T-cell (primary cell): ENCODE measurements around the gene ASPHD2. TPM values are rescaled to one million over a fixed set of nuclear protein-coding genes. Genes with fewer than 3 reads are reported as not detected.
A peak's percentile ranks its signal among the peaks of the same experiment; 100 is the strongest.

Experiments used
- ATAC-seq, 4 experiments: fragments of 200-7000 bp in 3 of 4; fragments of 150-1000 bp in 1 of 4; cut with Tn5 transposase; replicated peaks in 1 of 4; 1 replicate in 3 of 4; 2 replicates in 1 of 4; pipeline ENCODE4 v1.10.0; 2021; ENCODE audit warnings: moderate library complexity in 3 of 4, mild to moderate bottlenecking in 2 of 4, moderate number of reproducible peaks in 1 of 4
- CTCF ChIA-PET, 2 donors: fragments of 300-600 bp; sonication (Branson Sonifier 250); formaldehyde crosslinking; loops; one replicate each; lab custom pipeline; 2022; ENCODE audit warnings: antibody characterized with exemption in 2 of 2; lab: Charles Lee
- POLR2A ChIA-PET, 2 donors: fragments of 300-600 bp; sonication (Branson Sonifier 250); formaldehyde crosslinking; loops; one replicate each; lab custom pipeline; 2022; ENCODE audit warnings: antibody characterized with exemption in 2 of 2; lab: Charles Lee
- DNase-seq, 35 experiments: peaks; one replicate each; pipeline versions ENCODE4 v3.0.0 to v3.0.0-alpha.2; 2013 to 2023
- H3K27ac ChIP-seq: one replicate; pipeline ENCODE4 v1.5.1; 2013; ENCODE audit warnings: low read length
- H3K27me3 ChIP-seq, 2 experiments: replicated peaks in 1 of 2; 1 replicate in 1 of 2; 2 replicates in 1 of 2; pipeline versions ENCODE4 v1.6.1 to v1.7.0; 2013; ENCODE audit warnings: low read length in 1 of 2, mixed read lengths in 1 of 2; ENCODE audit not compliant: control insufficient read depth in 2 of 2, insufficient read depth in 2 of 2; ENCODE audit errors: extremely low read depth in 1 of 2
- H3K36me3 ChIP-seq, 2 donors: 1 replicate in 1 of 2; 2 replicates in 1 of 2; pipeline versions ENCODE4 v1.6.1 to v1.7.0; 2013; ENCODE audit warnings: low read length in 1 of 2; ENCODE audit not compliant: control insufficient read depth in 2 of 2, insufficient read depth in 1 of 2; ENCODE audit errors: extremely low read depth in 1 of 2
- H3K4me1 ChIP-seq, 2 experiments: 1 replicate in 1 of 2; 2 replicates in 1 of 2; pipeline versions ENCODE4 v1.6.1 to v1.7.0; 2013; ENCODE audit warnings: low read length in 2 of 2, mixed read lengths in 1 of 2; ENCODE audit not compliant: insufficient read depth in 2 of 2, control insufficient read depth in 1 of 2; ENCODE audit errors: extremely low read depth in 1 of 2
- H3K4me3 ChIP-seq, 2 donors: 1 replicate in 1 of 2; 2 replicates in 1 of 2; pipeline versions ENCODE4 v1.5.1 to v1.7.0; 2013; ENCODE audit warnings: mild to moderate bottlenecking in 2 of 2, low read length in 1 of 2, moderate library complexity in 1 of 2; ENCODE audit not compliant: control insufficient read depth in 1 of 2; ENCODE audit errors: extremely low read depth in 1 of 2
- H3K9me3 ChIP-seq: 2 replicates; pipeline ENCODE4 v1.7.0; 2013
- H3K27ac Mint-ChIP-seq, 2 donors: one replicate each; pipeline ENCODE4 v1.8.0; 2020 to 2021; ENCODE audit warnings: mild to moderate bottlenecking in 2 of 2, mixed read lengths in 2 of 2
- H3K27me3 Mint-ChIP-seq, 2 donors: one replicate each; pipeline ENCODE4 v1.8.0; 2021 to 2022; ENCODE audit warnings: mixed read lengths in 2 of 2
- H3K36me3 Mint-ChIP-seq: one replicate; pipeline ENCODE4 v1.8.0; 2021; ENCODE audit warnings: mixed read lengths
- H3K4me1 Mint-ChIP-seq, 3 donors: one replicate each; pipeline ENCODE4 v1.8.0; 2020 to 2022; ENCODE audit warnings: mixed read lengths in 3 of 3, mild to moderate bottlenecking in 1 of 3
- H3K4me3 Mint-ChIP-seq, 3 donors: one replicate each; pipeline ENCODE4 v1.8.0; 2020 to 2022; ENCODE audit warnings: mild to moderate bottlenecking in 3 of 3, mixed read lengths in 3 of 3, moderate library complexity in 3 of 3
- H3K9me3 Mint-ChIP-seq, 3 donors: one replicate each; pipeline ENCODE4 v1.8.0; 2020 to 2022; ENCODE audit warnings: mixed read lengths in 3 of 3
- WGBS: methylation state at CpG from one replicate; pipeline ENCODE4 v1.1.5; 2013; ENCODE audit warnings: missing lambda C conversion rate; ENCODE audit not compliant: insufficient coverage; 5-methylcytosine and 5-hydroxymethylcytosine counted together
- total RNA-seq, 35 experiments: library from RNA in 6 of 35; stranded (reverse) in 6 of 35; fragments of 120-200 nt in 1 of 35; gene quantifications; one replicate each; pipeline versions ENCODE4 v1.2.1 to v1.2.4 and lab custom pipeline; 2013 to 2026

ASPHD2 gene
- total RNA-seq, 5 donors from 2014 or later (not counting 1 experiment from before 2014, with no cell fraction given) = 1.9 to 5.3 (median 4.3) TPM

DNA sequence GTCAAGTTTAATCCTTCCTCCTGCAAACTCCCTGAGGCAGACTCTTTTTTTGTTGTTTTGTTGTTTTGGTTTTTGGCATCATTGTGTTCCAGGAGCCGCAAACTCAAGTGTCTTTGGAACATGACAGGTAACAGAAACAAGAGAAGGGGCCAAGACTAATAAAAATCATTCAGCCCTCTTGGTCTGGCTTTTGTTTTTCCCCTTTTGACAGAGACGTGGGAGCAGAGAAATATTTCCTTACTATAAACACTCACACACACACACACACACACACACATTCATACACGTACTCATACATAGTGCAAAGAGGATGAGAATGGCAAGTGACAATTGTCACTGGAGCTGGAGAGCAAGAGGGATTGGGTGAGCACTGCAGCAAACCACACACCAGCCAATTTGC lies 10.4 kb upstream of the ASPHD2 start:
- WGBS = 100% methylated on average over 1 of the region's 3 CpGs
- H3K4me1 ChIP-seq = no peaks in the 10 kb centered on the region
- H3K4me3 Mint-ChIP-seq = no peak overlapping the region
- POLR2A ChIA-PET = no interaction called here
- peaks cover 3% of the 10 kb centered on the region for H3K36me3 Mint-ChIP-seq
- H3K27me3 Mint-ChIP-seq = peaks cover 3 to 13% of the 10 kb centered on the region in 2 donors
- H3K27ac Mint-ChIP-seq = no peak overlapping the region
- H3K9me3 ChIP-seq = no peaks in the 10 kb centered on the region
- no peaks in the 10 kb centered on the region for H3K36me3 ChIP-seq
- no peak for DNase-seq
- H3K4me1 Mint-ChIP-seq = no peaks in the 10 kb centered on the region
- H3K27me3 ChIP-seq = peaks cover 2 to 7% of the 10 kb centered on the region in 2 experiments
- H3K27ac ChIP-seq = no peak overlapping the region
- H3K9me3 Mint-ChIP-seq = peaks cover 0 to 6% (median 4%) of the 10 kb centered on the region in 3 donors
- no peak for ATAC-seq
- CTCF ChIA-PET = no interaction called here
- H3K4me3 ChIP-seq = no peak overlapping the region

DNA sequence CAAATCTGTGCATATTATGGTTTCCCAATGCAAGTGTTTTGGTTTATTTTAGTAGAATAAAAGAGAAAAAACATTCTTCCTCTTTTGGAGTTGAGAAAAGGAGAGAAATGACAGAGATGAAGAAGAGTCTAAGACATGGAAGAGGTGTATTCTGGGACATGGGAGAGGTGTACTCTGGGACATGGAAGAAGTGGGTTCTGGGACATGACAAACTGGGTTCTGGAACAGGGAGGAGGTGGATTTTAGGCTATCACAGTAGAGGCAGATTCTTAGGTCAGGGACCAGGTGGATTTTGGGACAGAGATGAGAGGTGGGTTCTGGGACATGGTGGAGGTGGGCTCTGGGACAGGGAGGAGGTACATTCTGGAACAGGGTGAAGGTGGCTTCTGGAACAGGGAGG lies 2.1 kb upstream of the ASPHD2 start:
- ChIA-PET CTCF (no interaction called here), POLR2A (no interaction called here)
- Mint-ChIP-seq H3K27ac (peak overlapping the region; percentile 86 to 89), H3K36me3 (peaks cover 3% of the 10 kb centered on the region), H3K9me3 (peaks cover 0 to 6% (median 5%) of the 10 kb centered on the region in 3 donors), H3K4me3 (peak overlapping the region; percentile 53 to 72 (median 55)), H3K27me3 (peaks cover 0 to 10% of the 10 kb centered on the region in 2 donors), H3K4me1 (peaks cover 27 to 36% (median 27%) of the 10 kb centered on the region in 3 donors)
- ATAC-seq (no peak), DNase-seq (no peak)
- Histone ChIP-seq H3K4me1 (peaks cover 3 to 23% of the 10 kb centered on the region in 2 experiments), H3K27me3 (peaks cover 0 to 9% of the 10 kb centered on the region in 2 experiments), H3K27ac (no peak overlapping the region), H3K4me3 (no peak overlapping the region), H3K36me3 (no peaks in the 10 kb centered on the region), H3K9me3 (no peaks in the 10 kb centered on the region)

DNA sequence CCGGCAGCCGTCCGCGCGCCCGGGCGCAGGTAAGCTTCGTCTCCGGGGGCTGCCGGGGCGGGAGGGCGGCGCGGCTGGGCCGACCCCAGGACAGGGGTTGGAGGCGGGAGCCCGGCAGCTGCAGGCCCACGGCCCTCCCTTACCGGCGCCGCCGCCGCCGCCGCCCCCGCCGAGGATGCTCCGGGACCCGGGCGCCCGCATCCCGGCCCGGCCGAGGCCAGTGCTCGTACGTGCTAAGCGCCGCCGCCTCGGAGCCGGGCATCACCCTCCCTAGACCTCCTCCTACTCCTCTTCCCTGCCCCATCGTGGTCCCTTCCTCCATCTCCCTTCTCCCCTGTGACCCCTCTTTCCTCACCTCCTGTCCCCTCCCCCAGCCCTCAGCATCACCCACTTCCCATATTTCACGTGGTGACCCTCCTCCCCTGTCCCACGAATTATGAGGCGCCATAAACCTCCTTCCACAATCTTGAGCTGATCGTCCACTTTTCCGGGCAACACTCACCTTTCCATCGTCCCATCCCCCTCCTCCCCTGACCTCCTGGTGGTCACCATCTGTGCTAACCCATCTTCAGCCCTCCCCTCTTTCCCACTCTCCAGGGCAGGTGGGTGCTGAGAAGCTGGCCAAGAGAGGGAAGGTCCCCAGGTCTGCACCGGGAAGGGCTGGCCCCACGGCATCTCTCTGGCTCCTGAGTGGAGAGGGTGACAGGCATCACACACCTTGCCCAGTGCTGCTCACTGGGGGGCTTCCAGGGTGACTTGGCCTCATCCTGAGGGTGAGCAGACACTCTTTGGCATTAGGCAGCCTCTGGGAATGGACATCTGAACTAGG lies 612 bp downstream of the ASPHD2 start:
- H3K4me3 Mint-ChIP-seq = peak overlapping the region; percentile 77 to 81 (median 80)
- peaks cover 0 to 9% of the 10 kb centered on the region in 2 experiments for H3K27me3 ChIP-seq
- peaks cover 10% of the 10 kb centered on the region for H3K36me3 Mint-ChIP-seq
- no peak overlapping the region for H3K27ac ChIP-seq
- ChIA-PET POLR2A (interaction anchor here (0.7 to 2.0 kb wide), 2 partner anchors 54 to 1270 kb away, joined by 3 to 8 read pairs; partner anchors contain the start of genes HPS4 (in 1 of the 2) and SRRD (in 1 of the 2)), CTCF (interaction anchor here in 1 of 2 donors (0.5 kb wide), 1 partner anchor 40 kb away, joined by 9 read pairs; no protein-coding TSS in a partner anchor)
- H3K27ac Mint-ChIP-seq = peak overlapping the region; percentile 48 to 75
- DNase-seq (peak in 5 of 35 experiments; percentile 4 to 28 (median 6)), ATAC-seq (peak; percentile 0 to 28 (median 14))
- 8% methylated on average over 49 of the region's 50 CpGs for WGBS
- peak overlapping the region; percentile 46 to 47 for H3K4me3 ChIP-seq
- H3K9me3 ChIP-seq = no peaks in the 10 kb centered on the region
- peaks cover 0 to 12% of the 10 kb centered on the region in 2 donors for H3K36me3 ChIP-seq
- peaks cover 27 to 39% (median 27%) of the 10 kb centered on the region in 3 donors for H3K4me1 Mint-ChIP-seq
- peaks cover 3 to 23% of the 10 kb centered on the region in 2 experiments for H3K4me1 ChIP-seq
- peaks cover 0 to 6% of the 10 kb centered on the region in 2 donors for H3K27me3 Mint-ChIP-seq
- H3K9me3 Mint-ChIP-seq = no peaks in the 10 kb centered on the region

DNA sequence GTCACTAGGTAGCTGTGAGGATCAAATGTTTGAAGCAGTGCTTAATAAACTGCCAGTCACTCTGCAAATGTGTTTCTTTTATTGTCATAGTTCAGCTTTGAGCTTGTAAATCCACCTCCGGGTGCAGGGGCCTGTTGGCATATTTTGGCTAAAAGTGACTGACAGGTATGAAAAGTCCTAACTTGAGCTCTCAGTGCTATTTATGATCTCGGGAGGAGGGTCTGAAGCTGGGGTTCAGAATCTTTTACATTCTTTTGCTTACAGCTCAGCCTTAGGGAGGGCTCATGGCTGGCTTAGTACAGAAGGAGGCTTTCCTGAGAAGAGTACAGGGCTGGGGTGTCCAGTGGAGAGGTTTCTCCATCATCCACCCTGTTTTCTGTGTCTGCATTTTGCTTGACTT lies 1.5 kb downstream of the ASPHD2 start:
- ChIA-PET CTCF (interaction anchor here in 1 of 2 donors (0.7 kb wide), 1 partner anchor 53 kb away, joined by 4 read pairs; the partner anchor contains the start of genes HPS4 and SRRD), POLR2A (interaction anchor here (0.6 to 2.0 kb wide), 3 partner anchors 24 to 1269 kb away, joined by 3 to 8 read pairs (median 3); partner anchors contain the start of genes HPS4 (in 1 of the 2) and SRRD (in 1 of the 2))
- peaks cover 0 to 16% of the 10 kb centered on the region in 2 donors for H3K36me3 ChIP-seq
- no peaks in the 10 kb centered on the region for H3K9me3 ChIP-seq
- no CpG with 5 or more reads among the region's 2 CpGs for WGBS
- H3K36me3 Mint-ChIP-seq = peaks cover 18% of the 10 kb centered on the region
- peak overlapping the region; percentile 34 to 75 for H3K27ac Mint-ChIP-seq
- H3K4me3 ChIP-seq = no peak overlapping the region
- H3K4me1 ChIP-seq = peaks cover 3 to 23% of the 10 kb centered on the region in 2 experiments
- no peak for DNase-seq
- peak overlapping the region; percentile 77 to 81 (median 80) for H3K4me3 Mint-ChIP-seq
- peaks cover 0 to 9% of the 10 kb centered on the region in 2 experiments for H3K27me3 ChIP-seq
- peaks cover 0 to 4% of the 10 kb centered on the region in 2 donors for H3K27me3 Mint-ChIP-seq
- no peak for ATAC-seq
- H3K9me3 Mint-ChIP-seq = no peaks in the 10 kb centered on the region
- H3K27ac ChIP-seq = no peak overlapping the region
- peaks cover 33 to 46% (median 35%) of the 10 kb centered on the region in 3 donors for H3K4me1 Mint-ChIP-seq

DNA sequence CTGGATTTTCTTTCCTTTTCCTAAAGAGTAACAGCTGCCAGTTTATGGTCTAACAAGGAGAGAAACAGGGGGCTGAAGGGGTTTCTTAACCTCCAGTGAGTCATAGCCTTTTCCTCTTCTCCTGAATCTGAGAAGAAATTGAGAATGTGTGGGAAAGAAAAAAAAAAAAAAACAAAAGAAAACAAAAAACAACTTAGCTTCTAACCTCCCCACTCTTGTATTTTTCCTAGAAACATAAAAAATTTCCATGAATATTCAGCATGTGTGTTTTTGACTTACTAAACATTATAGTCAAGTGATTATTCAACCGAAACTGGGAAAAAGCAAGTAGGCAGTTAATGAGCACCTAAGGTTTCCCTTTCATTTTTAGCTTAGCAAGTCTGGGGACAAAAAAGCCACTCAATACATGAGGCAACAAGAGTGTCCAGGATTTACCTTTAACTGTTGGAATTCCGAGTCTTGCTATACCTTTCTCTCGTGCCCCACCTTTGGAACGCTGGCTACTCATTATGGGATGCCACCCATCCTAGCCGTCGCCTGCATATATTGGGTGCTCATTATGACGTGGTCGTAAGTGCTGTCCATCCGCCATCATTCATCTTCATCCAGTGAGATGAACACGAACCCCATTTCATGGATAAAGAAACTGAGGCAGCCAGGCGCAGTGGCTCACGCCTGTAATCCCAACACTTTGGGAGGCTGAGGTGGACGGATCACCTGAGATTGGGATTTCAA lies 2.4 kb downstream of the ASPHD2 start:
- ATAC-seq = no peak
- WGBS = 84% methylated on average over 10 of the region's 13 CpGs
- Histone ChIP-seq H3K36me3 (peaks cover 0 to 16% of the 10 kb centered on the region in 2 donors), H3K9me3 (no peaks in the 10 kb centered on the region), H3K27me3 (peaks cover 0 to 4% of the 10 kb centered on the region in 2 experiments), H3K27ac (no peak overlapping the region), H3K4me1 (peaks cover 3 to 27% of the 10 kb centered on the region in 2 experiments), H3K4me3 (no peak overlapping the region)
- POLR2A ChIA-PET = interaction anchor here (0.6 to 2.0 kb wide), 3 partner anchors 23 to 52 kb away, joined by 3 to 8 read pairs (median 4); partner anchors contain the start of genes HPS4 (in 1 of the 2) and SRRD (in 1 of the 2)
- Mint-ChIP-seq H3K27ac (no peak overlapping the region), H3K4me1 (peaks cover 38 to 54% (median 43%) of the 10 kb centered on the region in 3 donors), H3K36me3 (peaks cover 21% of the 10 kb centered on the region), H3K9me3 (no peaks in the 10 kb centered on the region), H3K27me3 (no peaks in the 10 kb centered on the region), H3K4me3 (peak overlapping the region; percentile 77 to 81 (median 80))
- no peak for DNase-seq
- CTCF ChIA-PET = interaction anchor here (0.6 to 0.7 kb wide), 3 partner anchors 28 to 153 kb away, joined by 3 to 4 read pairs (median 4); partner anchors contain the start of genes HPS4 (in 1 of the 2) and SRRD (in 1 of the 2)
